OCI-LY3 (cell line): ENCODE measurements around the gene FHOD3.

ENCODE experiments used
- EZH2phosphoT487 ChIP-seq: fragments of 200-600 bp; shearing (Covaris generic); IDR thresholded peaks from 2 replicates; pipeline ENCODE4 v1.6.1; 2018; ENCODE audit warnings: antibody characterized with exemption, mixed run types, low read depth
- TF ChIP-seq, protein P1 (sequence below): fragments of 200-600, 300-600 bp; sonication (generic); IDR thresholded peaks from 2 replicates; pipeline ENCODE4 v1.5.1; 2014; ENCODE audit warnings: antibody characterized with exemption, low read length, low read depth

- TF ChIP-seq, protein P1, sequence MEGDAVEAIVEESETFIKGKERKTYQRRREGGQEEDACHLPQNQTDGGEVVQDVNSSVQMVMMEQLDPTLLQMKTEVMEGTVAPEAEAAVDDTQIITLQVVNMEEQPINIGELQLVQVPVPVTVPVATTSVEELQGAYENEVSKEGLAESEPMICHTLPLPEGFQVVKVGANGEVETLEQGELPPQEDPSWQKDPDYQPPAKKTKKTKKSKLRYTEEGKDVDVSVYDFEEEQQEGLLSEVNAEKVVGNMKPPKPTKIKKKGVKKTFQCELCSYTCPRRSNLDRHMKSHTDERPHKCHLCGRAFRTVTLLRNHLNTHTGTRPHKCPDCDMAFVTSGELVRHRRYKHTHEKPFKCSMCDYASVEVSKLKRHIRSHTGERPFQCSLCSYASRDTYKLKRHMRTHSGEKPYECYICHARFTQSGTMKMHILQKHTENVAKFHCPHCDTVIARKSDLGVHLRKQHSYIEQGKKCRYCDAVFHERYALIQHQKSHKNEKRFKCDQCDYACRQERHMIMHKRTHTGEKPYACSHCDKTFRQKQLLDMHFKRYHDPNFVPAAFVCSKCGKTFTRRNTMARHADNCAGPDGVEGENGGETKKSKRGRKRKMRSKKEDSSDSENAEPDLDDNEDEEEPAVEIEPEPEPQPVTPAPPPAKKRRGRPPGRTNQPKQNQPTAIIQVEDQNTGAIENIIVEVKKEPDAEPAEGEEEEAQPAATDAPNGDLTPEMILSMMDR, result no peak
- no peak for TF ChIP-seq EZH2phosphoT487
Observed at GRCh38 chr18:36328916-36329315, 31.4 kb downstream of the FHOD3 start.
